NB4 (cell line): ENCODE results near the gene HYDIN.
"Not testable (repeated sequence)": the region's sequence is repeated elsewhere in the genome, so short reads cannot be mapped to it uniquely, and the experiment has no call there.

Source experiments
- MYC ChIP-seq: IDR thresholded peaks from 2 replicates; pipeline ENCODE4 v1.6.1; 2011; ENCODE audit warnings: low read depth, low read length
- POLR2A ChIP-seq: IDR thresholded peaks from 2 replicates; pipeline ENCODE4 v1.6.1; 2011; ENCODE audit warnings: mild to moderate bottlenecking; ENCODE audit not compliant: insufficient read length; ENCODE audit errors: extremely low read depth
- TF ChIP-seq, protein P1 (sequence below): IDR thresholded peaks from one replicate; pipeline ENCODE4 v1.5.1; 2012; ENCODE audit warnings: low read depth, low read length
- TF ChIP-seq, protein P2 (sequence below): IDR thresholded peaks from 2 replicates; pipeline ENCODE4 v1.6.1; 2011; ENCODE audit warnings: low read depth, low read length

DNA sequence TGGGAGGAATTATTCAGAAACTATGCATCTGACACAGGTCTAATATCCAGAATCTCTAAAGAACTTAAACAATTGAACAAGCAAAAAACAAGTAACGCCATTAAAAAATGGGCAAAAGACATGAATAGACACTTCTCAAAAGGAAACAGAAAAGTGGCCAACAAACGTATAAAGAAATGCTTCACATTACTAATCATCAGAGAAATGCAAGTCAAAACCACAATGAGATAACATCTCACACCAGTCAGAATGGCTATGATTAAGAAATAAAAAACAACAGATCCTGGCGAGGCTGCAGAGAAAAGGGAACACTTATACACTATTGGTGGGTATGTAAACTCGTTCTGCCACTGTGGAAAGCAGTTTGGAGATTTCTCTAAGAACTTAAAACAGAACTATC, 379.2 kb downstream of the HYDIN start:
- TF ChIP-seq, protein P1, sequence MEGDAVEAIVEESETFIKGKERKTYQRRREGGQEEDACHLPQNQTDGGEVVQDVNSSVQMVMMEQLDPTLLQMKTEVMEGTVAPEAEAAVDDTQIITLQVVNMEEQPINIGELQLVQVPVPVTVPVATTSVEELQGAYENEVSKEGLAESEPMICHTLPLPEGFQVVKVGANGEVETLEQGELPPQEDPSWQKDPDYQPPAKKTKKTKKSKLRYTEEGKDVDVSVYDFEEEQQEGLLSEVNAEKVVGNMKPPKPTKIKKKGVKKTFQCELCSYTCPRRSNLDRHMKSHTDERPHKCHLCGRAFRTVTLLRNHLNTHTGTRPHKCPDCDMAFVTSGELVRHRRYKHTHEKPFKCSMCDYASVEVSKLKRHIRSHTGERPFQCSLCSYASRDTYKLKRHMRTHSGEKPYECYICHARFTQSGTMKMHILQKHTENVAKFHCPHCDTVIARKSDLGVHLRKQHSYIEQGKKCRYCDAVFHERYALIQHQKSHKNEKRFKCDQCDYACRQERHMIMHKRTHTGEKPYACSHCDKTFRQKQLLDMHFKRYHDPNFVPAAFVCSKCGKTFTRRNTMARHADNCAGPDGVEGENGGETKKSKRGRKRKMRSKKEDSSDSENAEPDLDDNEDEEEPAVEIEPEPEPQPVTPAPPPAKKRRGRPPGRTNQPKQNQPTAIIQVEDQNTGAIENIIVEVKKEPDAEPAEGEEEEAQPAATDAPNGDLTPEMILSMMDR, result not testable (repeated sequence)
- TF ChIP-seq POLR2A, MYC: not testable (repeated sequence)
- TF ChIP-seq, protein P2, sequence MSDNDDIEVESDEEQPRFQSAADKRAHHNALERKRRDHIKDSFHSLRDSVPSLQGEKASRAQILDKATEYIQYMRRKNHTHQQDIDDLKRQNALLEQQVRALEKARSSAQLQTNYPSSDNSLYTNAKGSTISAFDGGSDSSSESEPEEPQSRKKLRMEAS, result not testable (repeated sequence)
